K562 (cell line): Measurements from ENCODE around the gene FBXO9. TPM values are rescaled to one million over a fixed set of nuclear protein-coding genes. Genes with fewer than 3 reads are reported as not detected.

Experiments used
- ATAC-seq: fragments of 200-7000 bp; cut with Tn5 transposase; 3 replicates; pipeline ENCODE4 v1.9.1; 2020; ENCODE audit warnings: moderate library complexity
- BruUV-seq: library from RNA; stranded (reverse); fragments of 400-500 nt; replicated peaks from 2 replicates; lab custom pipeline; 2021; lab: Mats Ljungman, UMichigan
- CTCF ChIA-PET: fragments of 300-600 bp; formaldehyde crosslinking; extraction: SDS; loops from one replicate; lab custom pipeline; 2021; ENCODE audit warnings: low intra/inter-chr PET ratio; lab: Yijun Ruan, JAX
- POLR2A ChIA-PET: fragments of 300-600, 350-650 bp; sonication (Branson Sonifier 250); formaldehyde crosslinking; extraction: SDS; loops from one replicate; lab custom pipeline; 2021; ENCODE audit warnings: antibody characterized with exemption, inconsistent platforms; lab: Yijun Ruan, JAX
- DNase-seq, 4 experiments: peaks; one replicate each; pipeline versions ENCODE4 v3.0.0 to v3.0.0-alpha.2; 2011 to 2018; ENCODE audit warnings: low spot score in 3 of 4, mixed read lengths in 3 of 4; ENCODE audit errors: extremely low read depth in 1 of 4
- FAIRE-seq: peaks from 2 replicates; lab custom pipeline; 2011; peaks lifted over from hg19 to GRCh38; lab: Jason Lieb, UNC
- H2AFZ ChIP-seq: 2 replicates; pipeline ENCODE4 v1.6.0; 2011; ENCODE audit warnings: low read depth, low read length, control low read depth, inconsistent platforms
- H3K27ac ChIP-seq: fragments of 200-600 bp; 3 replicates; pipeline ENCODE4 v1.8.0; 2011; ENCODE audit warnings: low read depth, mild to moderate bottlenecking, control low read depth, inconsistent platforms, low read length, moderate library complexity, mixed read lengths; ENCODE audit errors: extremely low read depth
- H3K27me3 ChIP-seq, 2 experiments: fragments of 300-600 bp in 1 of 2; 2 replicates in 1 of 2; 3 replicates in 1 of 2; pipeline versions ENCODE4 v1.6.0 to v1.8.0; 2011; ENCODE audit warnings: inconsistent platforms in 2 of 2, low read length in 2 of 2, mild to moderate bottlenecking in 1 of 2, mixed read lengths in 1 of 2, moderate library complexity in 1 of 2; ENCODE audit not compliant: control insufficient read depth in 2 of 2, insufficient read depth in 2 of 2
- H3K36me3 ChIP-seq: fragments of 300-600 bp; 3 replicates; pipeline ENCODE4 v1.8.0; 2011; ENCODE audit warnings: mild to moderate bottlenecking, low read length, inconsistent platforms; ENCODE audit not compliant: control insufficient read depth, insufficient read depth
- H3K4me1 ChIP-seq, 2 experiments: fragments of 200-600 bp in 1 of 2; replicated peaks in 1 of 2; 2 replicates in 1 of 2; 3 replicates in 1 of 2; pipeline versions ENCODE4 v1.5.1 to v1.8.0; 2011; ENCODE audit warnings: inconsistent platforms in 2 of 2, low read length in 2 of 2, mild to moderate bottlenecking in 1 of 2, mixed read lengths in 1 of 2, moderate library complexity in 1 of 2; ENCODE audit not compliant: control insufficient read depth in 2 of 2, insufficient read depth in 2 of 2
- H3K4me2 ChIP-seq: 2 replicates; pipeline ENCODE4 v1.6.1; 2011; ENCODE audit warnings: low read length, control low read depth, inconsistent platforms, mixed read lengths; ENCODE audit not compliant: insufficient read depth
- H3K4me3 ChIP-seq: fragments of 200-600 bp; sonication (generic), shearing (Covaris generic); 2 replicates; pipeline ENCODE4 v1.5.1; 2016; ENCODE audit warnings: control low read depth, inconsistent platforms
- H3K79me2 ChIP-seq: fragments of 200-600 bp; 3 replicates; pipeline ENCODE4 v1.8.0; 2011; ENCODE audit warnings: low read length, inconsistent platforms; ENCODE audit not compliant: control insufficient read depth, insufficient read depth
- H3K9ac ChIP-seq, 2 experiments: 2 replicates each; pipeline versions ENCODE4 v1.6.0 to v1.6.1; 2011; ENCODE audit warnings: low read depth in 2 of 2, low read length in 2 of 2, control low read depth in 1 of 2, inconsistent platforms in 1 of 2, mild to moderate bottlenecking in 1 of 2, mixed read lengths in 1 of 2; ENCODE audit not compliant: insufficient read depth in 1 of 2
- H3K9me1 ChIP-seq: one replicate; pipeline ENCODE4 v1.6.0; 2011; ENCODE audit warnings: inconsistent platforms, mild to moderate bottlenecking, low read length, moderate library complexity; ENCODE audit not compliant: control insufficient read depth, insufficient read depth
- H3K9me3 ChIP-seq: replicated peaks from 2 replicates; pipeline ENCODE4 v1.5.1; 2011; ENCODE audit warnings: low read depth, low read length, inconsistent platforms; ENCODE audit not compliant: control insufficient read depth, insufficient read depth
- H4K20me1 ChIP-seq: replicated peaks from 2 replicates; pipeline ENCODE4 v1.6.1; 2011; ENCODE audit warnings: low read length, inconsistent platforms, mixed read lengths; ENCODE audit not compliant: control insufficient read depth, insufficient read depth
- CBX5 ChIP-seq: IDR thresholded peaks from 2 replicates; pipeline ENCODE4 v1.6.1; 2014; ENCODE audit warnings: low read depth, borderline replicate concordance
- E2F6 ChIP-seq, 2 experiments: IDR thresholded peaks; 2 replicates each; pipeline ENCODE4 v1.6.1; 2011; ENCODE audit warnings: borderline replicate concordance in 1 of 2, control low read depth in 1 of 2, low read depth in 1 of 2, low read length in 1 of 2, mild to moderate bottlenecking in 1 of 2, mixed read lengths in 1 of 2, moderate library complexity in 1 of 2; ENCODE audit not compliant: insufficient read depth in 1 of 2, insufficient read length in 1 of 2, poor library complexity in 1 of 2, severe bottlenecking in 1 of 2; ENCODE audit errors: extremely low read depth in 1 of 2
- ESRRA ChIP-seq: fragments of 450-650 bp; IDR thresholded peaks from 2 replicates; pipeline ENCODE4 v1.6.1; 2014; ENCODE audit warnings: low read depth, mild to moderate bottlenecking, moderate library complexity, borderline replicate concordance
- HMGXB4 ChIP-seq: sonication (generic); formaldehyde crosslinking; IDR thresholded peaks from 2 replicates; pipeline ENCODE4 v1.8.1; 2023; ENCODE audit warnings: mild to moderate bottlenecking, missing genetic modification reagents
- RBBP5 ChIP-seq: fragments of 200-600 bp; sonication (generic); IDR thresholded peaks from 2 replicates; pipeline ENCODE4 v1.6.1; 2012; ENCODE audit warnings: borderline replicate concordance, mild to moderate bottlenecking, low read length, control low read depth, inconsistent platforms; ENCODE audit not compliant: insufficient read depth, poor library complexity, severe bottlenecking
- RFX5 ChIP-seq: IDR thresholded peaks from 2 replicates; pipeline ENCODE4 v1.6.1; 2011; ENCODE audit warnings: low read depth, mild to moderate bottlenecking, improper control_type of control experiment, low read length
- SPI1 ChIP-seq: IDR thresholded peaks from 2 replicates; pipeline ENCODE4 v1.6.1; 2011; ENCODE audit warnings: low read depth, low read length, control low read depth, borderline replicate concordance
- TAF1 ChIP-seq: IDR thresholded peaks from 2 replicates; pipeline ENCODE4 v1.6.1; 2011; ENCODE audit warnings: mild to moderate bottlenecking, low read length, moderate library complexity; ENCODE audit not compliant: insufficient read depth, control insufficient read depth, severe bottlenecking; ENCODE audit errors: extremely low read depth
- ZBTB7A ChIP-seq: IDR thresholded peaks from 2 replicates; pipeline ENCODE4 v1.6.1; 2011; ENCODE audit warnings: low read depth, mild to moderate bottlenecking, low read length, moderate library complexity, borderline replicate concordance; ENCODE audit not compliant: control insufficient read depth
- ZNF408 ChIP-seq: fragments of 250-450 bp; sonication (Bioruptor Pico); IDR thresholded peaks from 2 replicates; pipeline ENCODE4 v1.4.0; 2020; ENCODE audit warnings: low read depth, mild to moderate bottlenecking, moderate library complexity
- whole genome bisulfite sequencing: fragments of 100-300 bp; shearing (Covaris generic); methylation state at CpG from one replicate; pipeline ENCODE4 v1.1.6; 2016; ENCODE audit warnings: low coverage, mixed read lengths; ENCODE audit not compliant: insufficient coverage; ENCODE audit errors: missing lambda C conversion rate; 5-methylcytosine and 5-hydroxymethylcytosine counted together
- in situ Hi-C: fragments of 300-500 bp; cut with MboI; formaldehyde crosslinking; loops from 4 replicates; pipeline ENCODE4 v1.15.0; 2018; ENCODE audit warnings: inconsistent platforms, mixed read lengths
- intact Hi-C: fragments of 100-400 bp; cut with micrococcal nuclease; formaldehyde crosslinking; loops from 2 replicates; pipeline ENCODE4 v1.14.2; 2022
- polyA plus RNA-seq, 8 experiments: library from polyadenylated mRNA; depleted of rRNA in 4 of 8; stranded (reverse) in 5 of 8; unstranded in 3 of 8; fragments of >200 nt; fragmentation: Nextera tagmentation in 2 of 8; fragmentation: Illumina TruSeq in 1 of 8; extraction: Ambion mirVana in 2 of 8; extraction: Trizol in 1 of 8; gene quantifications; 2 replicates each; pipeline versions ENCODE4 v1.2.1 to v1.2.3, GENCODE V29; 2011 to 2014; ENCODE audit warnings: inconsistent platforms in 1 of 8, missing spikeins in 1 of 8
- total RNA-seq, 7 experiments: library from RNA; depleted of rRNA in 6 of 7; stranded (reverse); fragments of >200 nt in 6 of 7; fragmentation: Illumina TruSeq in 2 of 7; extraction: Trizol in 2 of 7; gene quantifications; 2 replicates each; pipeline versions ENCODE4 v1.2.1 to v1.2.3, GENCODE V29; 2011 to 2021; ENCODE audit warnings: low replicate concordance in 1 of 7
- TF ChIP-seq, protein P1 (sequence below), 2 experiments: fragments of 450-650 bp; IDR thresholded peaks; 2 replicates each; pipeline ENCODE4 v1.6.1; 2018; ENCODE audit warnings: mild to moderate bottlenecking in 2 of 2, low read depth in 1 of 2; ENCODE audit not compliant: partially characterized antibody in 2 of 2
- TF ChIP-seq, protein P2 (sequence below), 2 experiments: fragments of 450-650 bp; IDR thresholded peaks; 2 replicates each; pipeline ENCODE4 v1.6.1; 2016

FBXO9 gene
- total and polyA plus RNA-seq, 9 of the 15 experiments (the other 6 are each of a cell fraction or from before 2014, with no cell fraction given): 10.1 to 85.3 (median 51.4) TPM

DNA sequence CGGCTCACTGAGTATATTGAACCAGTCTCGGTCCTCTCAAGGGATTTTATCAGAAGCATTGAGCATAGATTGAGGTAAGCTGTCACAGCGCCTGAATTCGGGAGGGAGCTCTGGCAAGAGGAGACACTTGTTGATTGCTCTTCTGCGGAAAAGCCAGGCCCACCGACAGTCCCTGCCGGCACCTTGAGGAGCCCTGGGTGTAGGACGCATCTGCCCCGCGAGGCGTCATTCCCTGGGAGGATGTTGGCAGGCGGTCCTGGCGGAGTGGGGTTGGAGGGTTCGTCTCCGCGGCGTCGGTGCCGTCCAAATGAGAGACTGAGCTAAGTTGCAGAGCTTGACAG lies 843 bp downstream of the FBXO9 start:
- ATAC-seq (peak; percentile 7), FAIRE-seq (no peak), DNase-seq (peak; percentile 18 to 61 (median 23))
- no peaks in the 10 kb centered on the region for H3K27me3 ChIP-seq
- no TSS peak for BruUV-seq
- H3K79me2 ChIP-seq: peaks cover 55% of the 10 kb centered on the region
- WGBS: under 1% methylated on average over 19 of the region's 19 CpGs
- no peaks in the 10 kb centered on the region for H4K20me1 ChIP-seq
- H3K4me3 ChIP-seq: peak overlapping the region; percentile 84
- H3K9ac ChIP-seq: peak overlapping the region; percentile 76 to 98
- peaks cover 23 to 31% of the 10 kb centered on the region in 2 experiments; a peak in 4 of 5 replicates for H3K4me1 ChIP-seq
- no peaks in the 10 kb centered on the region for H3K9me1 ChIP-seq
- peak overlapping the region; percentile 89 for H3K4me2 ChIP-seq
- in situ Hi-C loops (no loop called here), intact Hi-C loops (no loop called here)
- H3K9me3 ChIP-seq: no peaks in the 10 kb centered on the region
- H3K36me3 ChIP-seq: peaks cover 21% of the 10 kb centered on the region
- ChIA-PET POLR2A (interaction anchor here (0.7 to 2.6 kb wide), 3 partner anchors 10 to 870 kb away, joined by 3 to 9 read pairs (median 9); no protein-coding TSS in a partner anchor), CTCF (no interaction called here)
- H3K27ac ChIP-seq: peak overlapping the region; percentile 84
- H2AFZ ChIP-seq: peak overlapping the region; percentile 96
- TF ChIP-seq, protein P1, sequence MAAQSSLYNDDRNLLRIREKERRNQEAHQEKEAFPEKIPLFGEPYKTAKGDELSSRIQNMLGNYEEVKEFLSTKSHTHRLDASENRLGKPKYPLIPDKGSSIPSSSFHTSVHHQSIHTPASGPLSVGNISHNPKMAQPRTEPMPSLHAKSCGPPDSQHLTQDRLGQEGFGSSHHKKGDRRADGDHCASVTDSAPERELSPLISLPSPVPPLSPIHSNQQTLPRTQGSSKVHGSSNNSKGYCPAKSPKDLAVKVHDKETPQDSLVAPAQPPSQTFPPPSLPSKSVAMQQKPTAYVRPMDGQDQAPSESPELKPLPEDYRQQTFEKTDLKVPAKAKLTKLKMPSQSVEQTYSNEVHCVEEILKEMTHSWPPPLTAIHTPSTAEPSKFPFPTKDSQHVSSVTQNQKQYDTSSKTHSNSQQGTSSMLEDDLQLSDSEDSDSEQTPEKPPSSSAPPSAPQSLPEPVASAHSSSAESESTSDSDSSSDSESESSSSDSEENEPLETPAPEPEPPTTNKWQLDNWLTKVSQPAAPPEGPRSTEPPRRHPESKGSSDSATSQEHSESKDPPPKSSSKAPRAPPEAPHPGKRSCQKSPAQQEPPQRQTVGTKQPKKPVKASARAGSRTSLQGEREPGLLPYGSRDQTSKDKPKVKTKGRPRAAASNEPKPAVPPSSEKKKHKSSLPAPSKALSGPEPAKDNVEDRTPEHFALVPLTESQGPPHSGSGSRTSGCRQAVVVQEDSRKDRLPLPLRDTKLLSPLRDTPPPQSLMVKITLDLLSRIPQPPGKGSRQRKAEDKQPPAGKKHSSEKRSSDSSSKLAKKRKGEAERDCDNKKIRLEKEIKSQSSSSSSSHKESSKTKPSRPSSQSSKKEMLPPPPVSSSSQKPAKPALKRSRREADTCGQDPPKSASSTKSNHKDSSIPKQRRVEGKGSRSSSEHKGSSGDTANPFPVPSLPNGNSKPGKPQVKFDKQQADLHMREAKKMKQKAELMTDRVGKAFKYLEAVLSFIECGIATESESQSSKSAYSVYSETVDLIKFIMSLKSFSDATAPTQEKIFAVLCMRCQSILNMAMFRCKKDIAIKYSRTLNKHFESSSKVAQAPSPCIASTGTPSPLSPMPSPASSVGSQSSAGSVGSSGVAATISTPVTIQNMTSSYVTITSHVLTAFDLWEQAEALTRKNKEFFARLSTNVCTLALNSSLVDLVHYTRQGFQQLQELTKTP (IDR thresholded peaks at IDR 0.05; ENCODE audit: low read depth in 1 of 2, partially characterized antibody in 2 of 2): peak in 1 of 2 experiments; percentile 30
- TF ChIP-seq E2F6 (IDR thresholded peaks at IDR 0.05; ENCODE audit: borderline replicate concordance in 1 of 2, extremely low read depth in 1 of 2, insufficient read depth in 1 of 2, insufficient read length in 1 of 2, low read depth in 1 of 2, low read length in 1 of 2, poor library complexity in 1 of 2, severe bottlenecking in 1 of 2): peak in 1 of 2 experiments; percentile 44
- TF ChIP-seq, protein P2, sequence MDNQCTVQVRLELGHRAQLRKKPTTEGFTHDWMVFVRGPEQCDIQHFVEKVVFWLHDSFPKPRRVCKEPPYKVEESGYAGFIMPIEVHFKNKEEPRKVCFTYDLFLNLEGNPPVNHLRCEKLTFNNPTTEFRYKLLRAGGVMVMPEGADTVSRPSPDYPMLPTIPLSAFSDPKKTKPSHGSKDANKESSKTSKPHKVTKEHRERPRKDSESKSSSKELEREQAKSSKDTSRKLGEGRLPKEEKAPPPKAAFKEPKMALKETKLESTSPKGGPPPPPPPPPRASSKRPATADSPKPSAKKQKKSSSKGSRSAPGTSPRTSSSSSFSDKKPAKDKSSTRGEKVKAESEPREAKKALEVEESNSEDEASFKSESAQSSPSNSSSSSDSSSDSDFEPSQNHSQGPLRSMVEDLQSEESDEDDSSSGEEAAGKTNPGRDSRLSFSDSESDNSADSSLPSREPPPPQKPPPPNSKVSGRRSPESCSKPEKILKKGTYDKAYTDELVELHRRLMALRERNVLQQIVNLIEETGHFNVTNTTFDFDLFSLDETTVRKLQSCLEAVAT (IDR thresholded peaks at IDR 0.05): 0 out of 4 replicates have a peak, but pooled peaks of 1 of the 2 experiments have one; percentile 19
- TF ChIP-seq HMGXB4: 0 out of 2 replicates have a peak, but pooled peaks have one; percentile 49
- TF ChIP-seq ZBTB7A: no peak
- TF ChIP-seq TAF1: peak; percentile 9
- TF ChIP-seq ESRRA: peak; percentile 13; the same call in 1 of the 2 replicates
- TF ChIP-seq RBBP5: peak; percentile 2
- TF ChIP-seq CBX5: no peak
- no peak for TF ChIP-seq ZNF408 (CRISPR knock-in tag)
- TF ChIP-seq RFX5: no peak
- no peak for TF ChIP-seq SPI1
